ENCODE results near the gene MUC5B.

DNA sequence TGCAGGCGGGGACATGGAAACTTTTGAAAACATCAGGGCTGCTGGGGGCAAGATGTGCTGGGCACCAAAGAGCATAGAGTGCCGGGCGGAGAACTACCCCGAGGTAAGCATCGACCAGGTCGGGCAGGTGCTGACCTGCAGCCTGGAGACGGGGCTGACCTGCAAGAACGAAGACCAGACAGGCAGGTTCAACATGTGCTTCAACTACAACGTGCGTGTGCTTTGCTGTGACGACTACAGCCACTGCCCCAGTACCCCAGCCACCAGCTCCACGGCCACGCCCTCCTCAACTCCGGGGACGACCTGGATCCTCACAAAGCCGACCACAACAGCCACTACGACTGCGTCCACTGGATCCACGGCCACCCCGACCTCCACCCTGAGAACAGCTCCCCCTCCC lies 19.4 kb downstream of the MUC5B start:
- TF ChIP-seq TAF1 (IDR thresholded peaks at IDR 0.05; ENCODE audit: low read depth, low read length) (no peak), POLR2A (IDR thresholded peaks at IDR 0.05; ENCODE audit: low read depth, low read length) (no peak), POLR2AphosphoS5 (IDR thresholded peaks at IDR 0.05; ENCODE audit: low read depth, low read length) (no peak), SPI1 (IDR thresholded peaks at IDR 0.05; ENCODE audit: low read depth, low read length) (no peak), PAX5 (IDR thresholded peaks at IDR 0.05; ENCODE audit: insufficient read depth, low read length, severe bottlenecking) (no peak), POU2F2 (IDR thresholded peaks at IDR 0.05; ENCODE audit: low read depth, low read length) (no peak)
